HG03342 (cell line): ENCODE measurements around the gene PCSK4.
"Not testable (repeated sequence)": the region's sequence is repeated elsewhere in the genome, so short reads cannot be mapped to it uniquely, and the experiment has no call there.

Experiments
- ATAC-seq: cut with Tn5 transposase; IDR thresholded peaks from one replicate; pipeline ENCODE4 v1.9.1; 2021; ENCODE audit warnings: mild to moderate bottlenecking, moderate library complexity; ENCODE audit not compliant: unreplicated experiment

PCSK4 gene

GRCh38 chr19:1505991-1506881 lies 16.1 kb upstream of the PCSK4 start:
- ATAC-seq: no peak

GRCh38 chr19:1505012-1505411 lies 14.9 kb upstream of the PCSK4 start:
- no peak for ATAC-seq

- no peak for ATAC-seq
Measured at GRCh38 chr19:1503925-1504773, 14.0 kb upstream of the PCSK4 start.

GRCh38 chr19:1503089-1503924 lies 13.2 kb upstream of the PCSK4 start:
- ATAC-seq: no peak

- ATAC-seq: no peak
Measured at GRCh38 chr19:1502433-1503088, 12.4 kb upstream of the PCSK4 start.

GRCh38 chr19:1501200-1501595 lies 11.0 kb upstream of the PCSK4 start:
- ATAC-seq: no peak

- not testable (repeated sequence) for ATAC-seq
Measured at GRCh38 chr19:1499231-1499630, 9.1 kb upstream of the PCSK4 start.

GRCh38 chr19:1497578-1498235 lies 7.6 kb upstream of the PCSK4 start:
- ATAC-seq: no peak

GRCh38 chr19:1496714-1497577 lies 6.8 kb upstream of the PCSK4 start:
- ATAC-seq: no peak

- ATAC-seq: no peak
Measured at GRCh38 chr19:1495799-1496713, 5.9 kb upstream of the PCSK4 start.

GRCh38 chr19:1495051-1495798 lies 5.1 kb upstream of the PCSK4 start:
- ATAC-seq: no peak

GRCh38 chr19:1494115-1494815 lies 4.1 kb upstream of the PCSK4 start:
- no peak for ATAC-seq

- no peak for ATAC-seq
Measured at GRCh38 chr19:1492474-1493006, 2.4 kb upstream of the PCSK4 start.

- no peak for ATAC-seq
Measured at GRCh38 chr19:1491849-1492170, 1.7 kb upstream of the PCSK4 start.

- no peak for ATAC-seq
Measured at GRCh38 chr19:1491114-1491848, 1.1 kb upstream of the PCSK4 start, which contains the start of gene REEP6. Gene REEP6, plus strand, starts transcription at chr19:1491181. Its CDS starts 89 bp downstream, at chr19:1491270.
